Measurements from ENCODE around the gene MBNL2. TPM values are rescaled to one million over a fixed set of nuclear protein-coding genes. Genes with fewer than 3 reads are reported as not detected.

MBNL2 gene
- total RNA-seq, 1 experiment from 2014 or later: 0.17 TPM

DNA sequence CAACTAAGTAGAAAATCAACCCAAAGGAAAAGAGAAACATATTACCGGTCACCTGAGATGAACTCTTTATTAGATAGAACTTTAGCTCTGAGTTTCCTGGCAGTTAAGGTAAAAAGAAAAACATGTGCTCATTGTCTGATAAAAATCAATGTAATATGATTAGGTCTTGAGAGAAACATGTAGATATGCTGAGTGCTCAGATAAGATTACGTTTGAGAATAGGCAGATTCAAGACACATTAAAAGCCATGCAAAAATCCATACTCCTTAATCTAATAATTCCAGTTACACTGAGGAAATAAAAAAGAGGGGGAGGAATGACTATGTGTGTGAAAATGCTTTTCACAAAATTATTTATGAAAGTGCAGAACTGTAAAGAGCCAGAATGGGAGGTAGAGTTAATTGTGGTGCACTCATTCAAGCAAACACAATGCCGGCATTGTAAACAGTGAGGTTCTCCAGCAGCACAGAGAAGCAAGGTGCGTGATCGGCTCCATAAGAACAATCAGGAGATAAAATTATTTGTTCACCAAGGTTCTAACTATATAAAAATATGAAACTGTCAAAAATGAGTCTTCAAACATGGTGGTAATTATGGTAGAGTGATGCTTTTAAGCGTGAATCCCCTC is 88.8 kb downstream of the MBNL2 start:
- Histone ChIP-seq H2BK20ac (ENCODE audit: low read depth, low read length, poor library complexity, severe bottlenecking) (no peak overlapping the region), H2BK12ac (ENCODE audit: insufficient read length, low read depth, low read length) (no peak overlapping the region), H3K27me3 (ENCODE audit: insufficient read depth, low read length) (no peaks in the 10 kb centered on the region), H3K4me1 (ENCODE audit: insufficient read depth, low read length) (no peaks in the 10 kb centered on the region), H3K9ac (ENCODE audit: extremely low read depth, insufficient read length, low read length) (no peak overlapping the region), H4K91ac (ENCODE audit: insufficient read length, low read depth, low read length) (no peak overlapping the region), H3K14ac (ENCODE audit: insufficient read depth, low read length) (no peak overlapping the region), H3K18ac (ENCODE audit: insufficient read length, low read depth, low read length) (no peak overlapping the region), H4K20me1 (ENCODE audit: control insufficient read depth, insufficient read depth, insufficient read length) (no peaks in the 10 kb centered on the region), H2BK5ac (ENCODE audit: insufficient read length, low read length) (no peak overlapping the region), H3T11ph (ENCODE audit: low read length) (no peak overlapping the region), H3K23me2 (ENCODE audit: insufficient read length, low read depth, low read length, poor library complexity, severe bottlenecking) (no peaks in the 10 kb centered on the region), H3K9me3 (ENCODE audit: control insufficient read depth, low read depth, low read length) (no peaks in the 10 kb centered on the region), H3K4me2 (ENCODE audit: insufficient read depth, insufficient read length, low read length) (no peak overlapping the region), H3K27ac (ENCODE audit: insufficient read length, low read depth, low read length) (no peak overlapping the region), H3K4ac (ENCODE audit: low read depth, low read length) (no peak overlapping the region), H2BK120ac (ENCODE audit: low read depth, low read length, poor library complexity, severe bottlenecking) (no peak overlapping the region), H3K79me2 (ENCODE audit: insufficient read depth, low read length) (no peaks in the 10 kb centered on the region), H4K5ac (ENCODE audit: insufficient read length, low read depth, low read length) (no peak overlapping the region), H2AK5ac (ENCODE audit: insufficient read length, low read length) (no peak overlapping the region), H3K23ac (ENCODE audit: insufficient read length, low read depth, low read length) (no peak overlapping the region), H3K79me1 (ENCODE audit: insufficient read depth, low read depth, low read length, poor library complexity, severe bottlenecking) (no peaks in the 10 kb centered on the region), H2BK15ac (ENCODE audit: low read depth, low read length) (no peak overlapping the region), H3K56ac (ENCODE audit: insufficient read length, low read depth, low read length) (no peak overlapping the region), H2AFZ (ENCODE audit: low read length) (no peak overlapping the region), H4K8ac (replicated peaks; ENCODE audit: insufficient read length, low read depth, low read length) (no peak overlapping the region)
- Mint-ChIP-seq H3K4me3 (no peak overlapping the region), H3K4me1 (peaks cover 8 to 10% of the 10 kb centered on the region in 2 experiments), H3K9me3 (no peaks in the 10 kb centered on the region), H3K27ac (no peak overlapping the region), H3K27me3 (ENCODE audit: low read depth) (no peaks in the 10 kb centered on the region; the same call in 1 of the 2 replicates), H3K36me3 (ENCODE audit: insufficient read depth in 1 of 3, low read depth in 3 of 3) (no peaks in the 10 kb centered on the region)
- no peak for DNase-seq
- no CpG with 5 or more reads among the region's 6 CpGs for WGBS (ENCODE audit: extremely low coverage, insufficient read length, low lambda C conversion rate)
- TF ChIP-seq, protein P1, sequence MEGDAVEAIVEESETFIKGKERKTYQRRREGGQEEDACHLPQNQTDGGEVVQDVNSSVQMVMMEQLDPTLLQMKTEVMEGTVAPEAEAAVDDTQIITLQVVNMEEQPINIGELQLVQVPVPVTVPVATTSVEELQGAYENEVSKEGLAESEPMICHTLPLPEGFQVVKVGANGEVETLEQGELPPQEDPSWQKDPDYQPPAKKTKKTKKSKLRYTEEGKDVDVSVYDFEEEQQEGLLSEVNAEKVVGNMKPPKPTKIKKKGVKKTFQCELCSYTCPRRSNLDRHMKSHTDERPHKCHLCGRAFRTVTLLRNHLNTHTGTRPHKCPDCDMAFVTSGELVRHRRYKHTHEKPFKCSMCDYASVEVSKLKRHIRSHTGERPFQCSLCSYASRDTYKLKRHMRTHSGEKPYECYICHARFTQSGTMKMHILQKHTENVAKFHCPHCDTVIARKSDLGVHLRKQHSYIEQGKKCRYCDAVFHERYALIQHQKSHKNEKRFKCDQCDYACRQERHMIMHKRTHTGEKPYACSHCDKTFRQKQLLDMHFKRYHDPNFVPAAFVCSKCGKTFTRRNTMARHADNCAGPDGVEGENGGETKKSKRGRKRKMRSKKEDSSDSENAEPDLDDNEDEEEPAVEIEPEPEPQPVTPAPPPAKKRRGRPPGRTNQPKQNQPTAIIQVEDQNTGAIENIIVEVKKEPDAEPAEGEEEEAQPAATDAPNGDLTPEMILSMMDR (conservative IDR thresholded peaks at IDR 0.05): no peak

Data from H9 (cell line).